Peyer's patch (tissue), 4 donors: ENCODE results near the gene PLSCR2. TPM values are rescaled to one million over a fixed set of nuclear protein-coding genes. Genes with fewer than 3 reads are reported as not detected.
"Not testable (repeated sequence)": the region's sequence is repeated elsewhere in the genome, so short reads cannot be mapped to it uniquely, and the experiment has no call there.

ENCODE experiments used
- DNase-seq, 3 donors: peaks; one replicate each; pipeline ENCODE4 v3.0.0-alpha.2; 2017 to 2019
- H3K27ac ChIP-seq, 4 donors: fragments of 200-600 bp; sonication (generic); one replicate each; pipeline ENCODE4 v1.5.1; 2016 to 2019
- H3K27me3 ChIP-seq, 2 donors: fragments of 200-600 bp; sonication (generic); one replicate each; pipeline ENCODE4 v1.5.1; 2019
- H3K36me3 ChIP-seq, 3 donors: fragments of 200-600 bp; sonication (generic); one replicate each; pipeline ENCODE4 v1.5.1; 2016 to 2019
- H3K4me1 ChIP-seq, 4 donors: fragments of 200-600 bp; sonication (generic); one replicate each; pipeline ENCODE4 v1.5.1; 2016 to 2019
- H3K4me3 ChIP-seq, 4 donors: fragments of 200-600 bp; sonication (generic); 1 replicate in 3 of 4; 2 replicates in 1 of 4; pipeline ENCODE4 v1.5.1; 2016 to 2019; ENCODE audit warnings: mild to moderate bottlenecking in 1 of 4
- H3K9me3 ChIP-seq, 4 donors: fragments of 200-600 bp; sonication (generic); one replicate each; pipeline ENCODE4 v1.5.1; 2016 to 2019; ENCODE audit warnings: mild to moderate bottlenecking in 1 of 4
- CTCF ChIP-seq, 6 experiments: fragments of 450-650 bp in 4 of 6; fragments of 200-600 bp in 2 of 6; sonication (generic) in 1 of 6; IDR thresholded peaks; one replicate each; pipeline ENCODE4 v1.5.1; 2017 to 2019; ENCODE audit warnings: antibody characterized with exemption in 6 of 6, mild to moderate bottlenecking in 3 of 6, moderate library complexity in 1 of 6
- POLR2A ChIP-seq, 2 donors: fragments of 450-650 bp; IDR thresholded peaks; one replicate each; pipeline ENCODE4 v1.5.1; 2017; ENCODE audit warnings: antibody characterized with exemption in 2 of 2, mild to moderate bottlenecking in 2 of 2, moderate library complexity in 2 of 2
- total RNA-seq, 4 donors: library from RNA; depleted of rRNA; stranded (reverse); fragments of >200 nt; gene quantifications; one replicate each; pipeline ENCODE4 v1.1.0, GENCODE V29; 2016

PLSCR2 gene
- total RNA-seq, 4 donors from 2014 or later, result not detected

- Histone ChIP-seq H3K27me3 (no peaks in the 10 kb centered on the region), H3K4me1 (no peaks in the 10 kb centered on the region), H3K27ac (no peak overlapping the region), H3K4me3 (no peak overlapping the region), H3K9me3 (no peaks in the 10 kb centered on the region), H3K36me3 (no peaks in the 10 kb centered on the region)
- TF ChIP-seq POLR2A (IDR thresholded peaks at IDR 0.05) (no peak), CTCF (IDR thresholded peaks at IDR 0.05) (no peak)
- DNase-seq, result no peak
These were observed 23.9 kb upstream of the PLSCR2 start for GRCh38 chr3:146493221-146493620.

DNA sequence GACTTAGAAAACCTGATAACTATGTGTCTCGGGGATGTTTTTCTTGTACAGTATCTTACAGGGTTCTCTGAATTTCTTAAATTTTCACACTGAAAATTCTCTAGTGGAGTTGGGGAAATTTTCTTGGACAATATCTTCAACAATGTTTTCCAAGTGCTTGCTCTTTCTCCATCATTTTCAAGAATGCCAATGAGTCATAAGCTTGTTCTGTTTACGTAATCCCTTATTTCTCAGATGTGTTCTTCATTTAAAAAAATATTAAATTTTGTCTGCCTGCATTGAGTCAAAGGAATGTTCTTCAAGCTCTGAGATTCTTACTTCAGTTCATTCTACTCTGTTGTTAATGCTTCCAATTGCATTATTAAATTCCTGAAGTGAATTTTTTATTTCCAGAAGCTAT lies 21.9 kb upstream of the PLSCR2 start:
- H3K9me3 ChIP-seq, result no peaks in the 10 kb centered on the region
- H3K4me1 ChIP-seq, result no peaks in the 10 kb centered on the region
- H3K27ac ChIP-seq, result no peak overlapping the region
- no peak for DNase-seq
- no peaks in the 10 kb centered on the region for H3K27me3 ChIP-seq
- H3K4me3 ChIP-seq, result no peak overlapping the region
- no peaks in the 10 kb centered on the region for H3K36me3 ChIP-seq
- TF ChIP-seq POLR2A (IDR thresholded peaks at IDR 0.05) (no peak), CTCF (IDR thresholded peaks at IDR 0.05) (no peak)

DNA sequence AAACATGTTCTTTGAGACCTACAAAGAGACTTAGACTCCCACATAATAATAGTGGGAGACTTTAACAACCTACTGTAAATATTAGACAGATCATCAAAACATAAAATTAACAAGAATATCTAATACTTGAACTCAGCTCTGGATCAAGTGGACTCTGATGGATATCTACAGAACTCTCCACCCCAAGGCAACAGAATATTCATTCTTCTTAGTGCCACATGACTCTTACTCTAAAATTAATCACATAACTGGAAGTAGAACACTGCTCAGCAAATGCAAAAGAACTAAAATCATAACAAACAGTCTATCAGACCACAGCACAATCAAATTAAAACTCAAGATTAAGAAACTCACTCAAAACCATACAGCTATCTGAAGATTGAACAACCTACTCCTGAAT lies 15.9 kb upstream of the PLSCR2 start:
- Histone ChIP-seq H3K9me3 (no peaks in the 10 kb centered on the region), H3K27me3 (no peaks in the 10 kb centered on the region), H3K36me3 (no peaks in the 10 kb centered on the region), H3K4me3 (no peak overlapping the region), H3K27ac (no peak overlapping the region), H3K4me1 (no peaks in the 10 kb centered on the region)
- DNase-seq, result no peak
- TF ChIP-seq CTCF (IDR thresholded peaks at IDR 0.05) (no peak), POLR2A (IDR thresholded peaks at IDR 0.05) (no peak)

DNA sequence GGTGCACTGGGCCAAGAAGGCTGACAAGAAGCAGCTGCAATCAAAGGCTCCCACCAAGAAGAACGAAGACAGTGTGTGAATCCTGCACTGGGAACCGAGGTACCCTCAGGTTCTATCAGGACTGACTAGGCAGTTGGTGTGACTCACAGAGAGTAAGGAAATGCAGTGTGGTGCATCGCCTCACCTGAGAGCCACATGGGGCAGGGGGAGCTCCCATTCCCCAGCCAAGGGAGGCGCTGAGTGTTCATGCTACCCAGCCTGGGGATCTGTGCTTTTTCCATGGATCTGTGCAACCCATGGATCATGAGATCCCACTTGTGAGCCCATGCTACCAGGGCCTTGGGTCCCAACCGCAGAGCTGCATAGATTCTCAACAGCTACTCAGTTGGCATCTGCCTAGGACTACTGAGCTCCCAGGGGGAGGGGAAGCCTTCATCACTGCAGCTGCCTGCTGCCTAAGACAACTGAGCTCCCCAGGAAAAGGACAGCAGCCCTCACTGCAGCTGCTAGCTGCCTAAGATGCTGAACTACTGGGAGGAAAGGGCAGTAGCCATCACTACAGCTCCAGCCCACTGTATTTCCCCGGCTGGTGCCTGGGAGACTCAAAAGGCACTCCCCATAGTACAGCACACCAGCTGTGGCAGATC lies 6.9 kb upstream of the PLSCR2 start:
- Histone ChIP-seq H3K36me3 (no peaks in the 10 kb centered on the region), H3K9me3 (no peaks in the 10 kb centered on the region), H3K4me3 (no peak overlapping the region), H3K4me1 (no peaks in the 10 kb centered on the region), H3K27me3 (no peaks in the 10 kb centered on the region), H3K27ac (no peak overlapping the region)
- no peak for TF ChIP-seq CTCF (IDR thresholded peaks at IDR 0.05)
- no peak for TF ChIP-seq POLR2A (IDR thresholded peaks at IDR 0.05)
- no peak for DNase-seq

- H3K27ac ChIP-seq, H3K9me3 ChIP-seq, DNase-seq, H3K4me3 ChIP-seq, H3K27me3 ChIP-seq, H3K4me1 ChIP-seq, H3K36me3 ChIP-seq: not testable (repeated sequence)
These were observed 5.6 kb upstream of the PLSCR2 start for GRCh38 chr3:146474976-146475375.

GRCh38 chr3:146473726-146474125 lies 4.4 kb upstream of the PLSCR2 start:
- Histone ChIP-seq H3K9me3 (no peaks in the 10 kb centered on the region), H3K4me3 (no peak overlapping the region), H3K4me1 (no peaks in the 10 kb centered on the region), H3K27me3 (no peaks in the 10 kb centered on the region), H3K36me3 (no peaks in the 10 kb centered on the region), H3K27ac (no peak overlapping the region)
- DNase-seq, result no peak
- no peak for TF ChIP-seq CTCF (IDR thresholded peaks at IDR 0.05)
- no peak for TF ChIP-seq POLR2A (IDR thresholded peaks at IDR 0.05)
